ENCODE data around the gene FSIP1.
A peak's percentile ranks its signal among the peaks of the same experiment; 100 is the strongest.

Gene FSIP1

DNA sequence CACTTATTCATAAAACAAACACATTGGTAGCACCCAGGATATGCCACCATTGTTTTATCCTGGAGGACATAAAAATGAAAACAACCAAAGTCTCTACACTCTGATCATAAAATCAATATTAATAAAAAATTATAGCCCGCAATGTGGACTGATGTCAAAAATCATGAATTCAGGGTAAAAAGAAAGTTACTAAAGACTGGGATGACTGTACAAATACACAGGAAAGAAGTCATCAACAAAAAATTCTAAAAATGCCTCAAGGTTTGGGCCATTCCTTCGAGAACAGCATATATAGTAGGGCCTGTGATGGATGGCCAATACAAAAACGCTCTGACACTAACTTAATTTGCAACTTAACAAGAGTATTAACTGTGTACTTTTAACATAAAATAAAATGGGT is 125.0 kb downstream of the FSIP1 start:
- Histone ChIP-seq H3K27ac (ENCODE audit: low read length, poor library complexity, severe bottlenecking) (no peak overlapping the region), H2AK5ac (ENCODE audit: low read length, severe bottlenecking) (no peak overlapping the region), H3K27me3 (ENCODE audit: control insufficient read depth in 1 of 2, insufficient read depth in 1 of 2, low read length in 2 of 2) (no peaks in the 10 kb centered on the region), H3K4me1 (ENCODE audit: control insufficient read depth, insufficient read depth, low read depth, low read length) (peaks cover 2% of the 10 kb centered on the region), H3K9me3 (ENCODE audit: control insufficient read depth, low read length) (no peaks in the 10 kb centered on the region), H3K36me3 (ENCODE audit: control insufficient read depth in 1 of 2, insufficient read depth in 2 of 2, low read depth in 1 of 2, low read length in 2 of 2) (no peaks in the 10 kb centered on the region), H2BK15ac (ENCODE audit: low read depth, poor library complexity, severe bottlenecking) (no peak overlapping the region), H3K18ac (ENCODE audit: low read depth in 1 of 2, low read length in 2 of 2) (no peak overlapping the region), H3K14ac (ENCODE audit: low read length in 2 of 2) (no peak overlapping the region), H3K4me2 (ENCODE audit: low read length, poor library complexity, severe bottlenecking) (no peak overlapping the region), H3K4ac (ENCODE audit: low read depth in 1 of 2, low read length in 2 of 2) (no peak overlapping the region), H3K79me1 (replicated peaks; ENCODE audit: low read length, poor library complexity, severe bottlenecking) (no peaks in the 10 kb centered on the region), H4K91ac (ENCODE audit: low read length) (no peak overlapping the region), H2AFZ (ENCODE audit: low read depth, low read length) (no peak overlapping the region), H3K9ac (ENCODE audit: low read length) (no peak overlapping the region), H2BK120ac (ENCODE audit: low read depth, low read length) (no peak overlapping the region), H3K23ac (ENCODE audit: low read length in 2 of 2) (no peak overlapping the region), H2BK5ac (ENCODE audit: low read depth, low read length, poor library complexity, severe bottlenecking) (no peak overlapping the region), H4K8ac (ENCODE audit: low read length) (no peak overlapping the region), H3K4me3 (ENCODE audit: insufficient read depth in 1 of 2, low read depth in 1 of 2, low read length in 2 of 2) (no peak overlapping the region), H2BK12ac (ENCODE audit: low read length in 2 of 2) (no peak overlapping the region)
- peak; percentile 38 for DNase-seq
- no CpG with 5 or more reads among the region's 3 CpGs for WGBS

DNA sequence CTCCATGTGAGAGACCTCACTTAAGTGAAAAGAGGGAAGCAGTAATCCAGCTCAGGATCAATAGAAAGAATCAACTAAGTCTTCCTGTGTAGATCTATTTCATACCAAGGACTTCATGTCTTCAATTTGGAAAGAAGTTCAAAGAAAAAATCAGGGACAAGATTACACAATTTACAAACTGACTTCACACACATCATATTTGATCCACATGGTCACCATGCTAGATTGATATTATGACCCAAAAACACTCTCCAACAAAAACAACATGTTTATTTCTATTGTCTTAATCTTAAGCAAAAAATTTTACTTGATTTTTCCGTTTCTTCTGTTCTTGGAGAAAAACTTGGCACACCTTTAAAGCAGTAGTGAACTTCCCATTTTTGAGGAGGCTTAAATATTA is 125.5 kb downstream of the FSIP1 start:
- no peak overlapping the region for H3K4me2 ChIP-seq (ENCODE audit: low read length, poor library complexity, severe bottlenecking)
- no peak overlapping the region for H3K27ac ChIP-seq (ENCODE audit: low read length, poor library complexity, severe bottlenecking)
- no CpG with 5 or more reads among the region's 1 CpG for WGBS
- no peak overlapping the region for H3K9ac ChIP-seq (ENCODE audit: low read length)
- H3K4me3 ChIP-seq (ENCODE audit: insufficient read depth in 1 of 2, low read depth in 1 of 2, low read length in 2 of 2): no peak overlapping the region
- no peak overlapping the region for H2AFZ ChIP-seq (ENCODE audit: low read depth, low read length)
- H4K8ac ChIP-seq (ENCODE audit: low read length): no peak overlapping the region
- no peaks in the 10 kb centered on the region for H3K36me3 ChIP-seq (ENCODE audit: control insufficient read depth in 1 of 2, insufficient read depth in 2 of 2, low read depth in 1 of 2, low read length in 2 of 2)
- no peak overlapping the region for H2BK120ac ChIP-seq (ENCODE audit: low read depth, low read length)
- H4K91ac ChIP-seq (ENCODE audit: low read length): no peak overlapping the region
- no peak overlapping the region for H3K14ac ChIP-seq (ENCODE audit: low read length in 2 of 2)
- no peak overlapping the region for H3K18ac ChIP-seq (ENCODE audit: low read depth in 1 of 2, low read length in 2 of 2)
- H2BK12ac ChIP-seq (ENCODE audit: low read length in 2 of 2): no peak overlapping the region
- H3K9me3 ChIP-seq (ENCODE audit: control insufficient read depth, low read length): no peaks in the 10 kb centered on the region
- no peak overlapping the region for H3K23ac ChIP-seq (ENCODE audit: low read length in 2 of 2)
- peaks cover 2% of the 10 kb centered on the region for H3K4me1 ChIP-seq (ENCODE audit: control insufficient read depth, insufficient read depth, low read depth, low read length)
- DNase-seq: no peak
- H2BK15ac ChIP-seq (ENCODE audit: low read depth, poor library complexity, severe bottlenecking): no peak overlapping the region
- no peaks in the 10 kb centered on the region for H3K27me3 ChIP-seq (ENCODE audit: control insufficient read depth in 1 of 2, insufficient read depth in 1 of 2, low read length in 2 of 2)
- peak overlapping the region; percentile 51 for H2AK5ac ChIP-seq (ENCODE audit: low read length, severe bottlenecking)
- no peaks in the 10 kb centered on the region for H3K79me1 ChIP-seq (replicated peaks; ENCODE audit: low read length, poor library complexity, severe bottlenecking)
- H3K4ac ChIP-seq (ENCODE audit: low read depth in 1 of 2, low read length in 2 of 2): no peak overlapping the region
- H2BK5ac ChIP-seq (ENCODE audit: low read depth, low read length, poor library complexity, severe bottlenecking): no peak overlapping the region

DNA sequence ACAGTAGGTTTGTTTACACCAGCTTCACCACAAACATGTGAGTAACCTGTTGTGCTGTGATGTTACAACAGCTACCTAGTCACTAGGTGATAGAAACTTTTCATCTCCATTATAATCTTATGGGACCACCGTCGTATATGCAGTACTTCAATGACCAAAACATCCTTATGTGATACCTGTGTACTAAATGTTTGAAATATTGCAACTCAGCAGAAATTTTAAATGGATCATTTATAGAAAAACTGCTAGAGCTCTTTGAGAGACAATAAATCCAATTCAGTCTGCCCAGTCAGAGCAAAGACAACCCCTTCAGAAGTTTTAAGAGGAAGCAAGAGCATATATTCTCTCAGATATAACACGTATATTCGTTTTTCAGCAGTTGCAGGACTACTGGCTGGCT is 128.3 kb downstream of the FSIP1 start:
- 100% methylated on average over 2 of the region's 4 CpGs for WGBS
- H3K23ac ChIP-seq (ENCODE audit: low read length in 2 of 2): no peak overlapping the region
- H2BK120ac ChIP-seq (ENCODE audit: low read depth, low read length): peak overlapping the region; percentile 19
- H3K18ac ChIP-seq (ENCODE audit: low read depth in 1 of 2, low read length in 2 of 2): no peak overlapping the region
- H3K27ac ChIP-seq (ENCODE audit: low read length, poor library complexity, severe bottlenecking): no peak overlapping the region
- H2BK15ac ChIP-seq (ENCODE audit: low read depth, poor library complexity, severe bottlenecking): no peak overlapping the region
- no peak overlapping the region for H4K91ac ChIP-seq (ENCODE audit: low read length)
- H2BK5ac ChIP-seq (ENCODE audit: low read depth, low read length, poor library complexity, severe bottlenecking): no peak overlapping the region
- no peaks in the 10 kb centered on the region for H3K36me3 ChIP-seq (ENCODE audit: control insufficient read depth in 1 of 2, insufficient read depth in 2 of 2, low read depth in 1 of 2, low read length in 2 of 2)
- H2BK12ac ChIP-seq (ENCODE audit: low read length in 2 of 2): no peak overlapping the region
- no peak overlapping the region for H3K9ac ChIP-seq (ENCODE audit: low read length)
- no peak overlapping the region for H2AFZ ChIP-seq (ENCODE audit: low read depth, low read length)
- no peaks in the 10 kb centered on the region for H3K4me1 ChIP-seq (ENCODE audit: control insufficient read depth, insufficient read depth, low read depth, low read length)
- no peak overlapping the region for H3K14ac ChIP-seq (ENCODE audit: low read length in 2 of 2)
- DNase-seq: no peak
- H4K8ac ChIP-seq (ENCODE audit: low read length): no peak overlapping the region
- H3K4me3 ChIP-seq (ENCODE audit: insufficient read depth in 1 of 2, low read depth in 1 of 2, low read length in 2 of 2): no peak overlapping the region
- no peak overlapping the region for H2AK5ac ChIP-seq (ENCODE audit: low read length, severe bottlenecking)
- H3K4ac ChIP-seq (ENCODE audit: low read depth in 1 of 2, low read length in 2 of 2): no peak overlapping the region
- no peaks in the 10 kb centered on the region for H3K79me1 ChIP-seq (replicated peaks; ENCODE audit: low read length, poor library complexity, severe bottlenecking)
- H3K9me3 ChIP-seq (ENCODE audit: control insufficient read depth, low read length): no peaks in the 10 kb centered on the region
- no peaks in the 10 kb centered on the region for H3K27me3 ChIP-seq (ENCODE audit: control insufficient read depth in 1 of 2, insufficient read depth in 1 of 2, low read length in 2 of 2)
- H3K4me2 ChIP-seq (ENCODE audit: low read length, poor library complexity, severe bottlenecking): no peak overlapping the region

DNA sequence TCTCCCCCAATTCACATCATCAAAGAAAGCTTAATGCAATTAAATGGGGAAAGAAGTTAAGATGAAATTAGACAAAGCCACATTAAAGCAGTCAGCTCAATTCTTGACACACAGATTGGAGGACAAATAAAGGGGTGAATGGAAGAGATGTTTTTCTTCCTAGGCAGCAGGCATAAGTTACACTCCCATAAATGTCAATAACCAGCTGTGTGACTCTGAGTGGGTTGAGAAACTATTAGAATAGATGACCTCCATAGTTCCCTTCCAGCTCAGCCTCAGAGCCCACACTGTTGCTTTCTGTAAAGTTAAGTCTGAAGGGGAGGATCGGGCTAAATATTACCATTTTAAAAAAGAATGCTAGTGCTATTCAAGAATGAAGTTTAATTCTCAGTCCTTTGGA is 130.8 kb downstream of the FSIP1 start:
- no peak overlapping the region for H2BK12ac ChIP-seq (ENCODE audit: low read length in 2 of 2)
- no peaks in the 10 kb centered on the region for H3K36me3 ChIP-seq (ENCODE audit: control insufficient read depth in 1 of 2, insufficient read depth in 2 of 2, low read depth in 1 of 2, low read length in 2 of 2)
- H3K23ac ChIP-seq (ENCODE audit: low read length in 2 of 2): no peak overlapping the region
- H3K14ac ChIP-seq (ENCODE audit: low read length in 2 of 2): no peak overlapping the region
- H4K91ac ChIP-seq (ENCODE audit: low read length): no peak overlapping the region
- H2AFZ ChIP-seq (ENCODE audit: low read depth, low read length): no peak overlapping the region
- no peak for DNase-seq
- H3K4me3 ChIP-seq (ENCODE audit: insufficient read depth in 1 of 2, low read depth in 1 of 2, low read length in 2 of 2): no peak overlapping the region
- no peaks in the 10 kb centered on the region for H3K27me3 ChIP-seq (ENCODE audit: control insufficient read depth in 1 of 2, insufficient read depth in 1 of 2, low read length in 2 of 2)
- no CpG with 5 or more reads among the region's 1 CpG for WGBS
- no peaks in the 10 kb centered on the region for H3K4me1 ChIP-seq (ENCODE audit: control insufficient read depth, insufficient read depth, low read depth, low read length)
- H3K4ac ChIP-seq (ENCODE audit: low read depth in 1 of 2, low read length in 2 of 2): no peak overlapping the region
- no peak overlapping the region for H4K8ac ChIP-seq (ENCODE audit: low read length)
- H2BK15ac ChIP-seq (ENCODE audit: low read depth, poor library complexity, severe bottlenecking): no peak overlapping the region
- H3K9me3 ChIP-seq (ENCODE audit: control insufficient read depth, low read length): no peaks in the 10 kb centered on the region
- no peak overlapping the region for H2BK5ac ChIP-seq (ENCODE audit: low read depth, low read length, poor library complexity, severe bottlenecking)
- no peak overlapping the region for H3K27ac ChIP-seq (ENCODE audit: low read length, poor library complexity, severe bottlenecking)
- H3K79me1 ChIP-seq (replicated peaks; ENCODE audit: low read length, poor library complexity, severe bottlenecking): no peaks in the 10 kb centered on the region
- no peak overlapping the region for H3K4me2 ChIP-seq (ENCODE audit: low read length, poor library complexity, severe bottlenecking)
- H2BK120ac ChIP-seq (ENCODE audit: low read depth, low read length): no peak overlapping the region
- no peak overlapping the region for H3K18ac ChIP-seq (ENCODE audit: low read depth in 1 of 2, low read length in 2 of 2)
- no peak overlapping the region for H3K9ac ChIP-seq (ENCODE audit: low read length)
- H2AK5ac ChIP-seq (ENCODE audit: low read length, severe bottlenecking): no peak overlapping the region
